GM21619 (cell line): ENCODE measurements around the gene SPDYC.

Source experiments
- ATAC-seq: cut with Tn5 transposase; IDR thresholded peaks from one replicate; pipeline ENCODE4 v1.9.1; 2021; ENCODE audit not compliant: unreplicated experiment

The SPDYC gene, protein sequence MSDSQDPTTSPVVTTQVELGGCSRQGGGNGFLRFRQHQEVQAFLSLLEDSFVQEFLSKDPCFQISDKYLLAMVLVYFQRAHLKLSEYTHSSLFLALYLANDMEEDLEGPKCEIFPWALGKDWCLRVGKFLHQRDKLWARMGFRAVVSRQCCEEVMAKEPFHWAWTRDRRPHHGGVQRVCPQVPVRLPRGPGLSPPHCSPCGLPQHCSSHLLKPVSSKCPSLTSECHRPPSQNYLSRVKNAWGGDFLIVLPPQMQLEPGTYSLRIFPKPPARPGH

DNA sequence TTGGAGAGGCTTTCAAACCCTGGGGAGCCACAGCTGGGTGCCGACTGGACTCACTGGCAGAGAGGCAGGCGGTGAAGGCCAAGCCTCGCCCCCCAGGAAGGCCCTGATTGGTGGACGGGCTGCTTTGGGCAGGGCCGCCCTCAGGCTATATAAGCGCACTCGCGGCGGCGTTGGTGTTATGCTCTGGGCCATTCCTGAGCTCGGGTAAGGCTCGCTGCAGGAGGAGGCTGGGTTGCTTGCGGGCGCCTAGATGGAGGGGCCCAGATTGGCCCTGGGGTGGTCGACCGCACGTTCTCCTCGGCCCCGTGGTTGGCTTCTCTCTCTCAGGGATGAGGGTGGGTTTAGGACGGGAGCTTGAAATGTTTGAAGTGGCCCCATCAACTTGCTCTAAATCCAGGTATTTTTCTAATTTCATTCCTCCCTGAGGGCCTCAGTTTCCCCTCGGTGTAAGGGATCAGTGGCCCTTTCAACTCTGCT, at the start of gene SPDYC:
Gene SPDYC (plus strand): TSS at position 176 of the 477 bp plus-strand sequence. CDS start 1,125 bp downstream, outside the sequence.
- no peak for ATAC-seq

DNA sequence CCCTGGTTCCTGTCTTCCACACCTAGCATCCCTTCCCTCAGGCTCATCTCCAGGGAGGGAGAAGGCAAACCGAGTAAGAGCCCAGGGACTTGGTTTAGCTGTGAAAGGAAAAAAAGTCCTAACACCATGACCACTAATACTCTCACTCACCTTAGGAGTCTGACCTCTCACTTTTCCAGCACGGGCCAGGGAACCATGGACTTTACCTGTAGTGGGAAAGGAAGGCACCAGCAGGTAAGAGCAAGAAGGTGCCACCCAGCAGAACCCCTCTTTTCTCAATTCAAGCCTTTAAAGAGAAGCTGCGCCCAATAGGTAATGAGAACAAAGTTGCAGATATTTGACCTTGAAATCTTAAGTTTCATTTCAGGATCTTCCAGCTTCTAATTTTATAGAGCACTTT, 49.2 kb upstream of the SPDYC start:
- ATAC-seq: no peak

DNA sequence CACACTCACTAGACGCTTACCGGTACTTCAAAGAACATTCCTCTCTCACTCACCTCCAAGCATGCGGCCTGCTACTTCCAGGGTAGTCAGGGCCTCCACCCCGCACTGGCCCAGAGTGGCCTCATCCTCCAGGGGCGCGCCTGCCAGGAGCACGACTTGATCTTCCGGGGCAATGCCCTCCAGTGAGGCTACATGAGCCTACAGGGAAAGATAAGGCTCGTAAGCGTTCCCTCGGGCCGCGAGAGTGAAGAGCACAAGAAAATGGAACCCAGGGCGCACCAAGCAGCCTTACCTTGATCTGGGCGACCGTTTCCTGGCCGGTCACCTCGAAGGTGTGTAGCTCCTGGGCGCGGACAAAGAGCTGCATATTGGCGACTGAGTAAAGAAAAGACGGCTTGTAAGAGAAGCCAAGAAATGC, 48.6 kb upstream of the SPDYC start:
- ATAC-seq: no peak

DNA sequence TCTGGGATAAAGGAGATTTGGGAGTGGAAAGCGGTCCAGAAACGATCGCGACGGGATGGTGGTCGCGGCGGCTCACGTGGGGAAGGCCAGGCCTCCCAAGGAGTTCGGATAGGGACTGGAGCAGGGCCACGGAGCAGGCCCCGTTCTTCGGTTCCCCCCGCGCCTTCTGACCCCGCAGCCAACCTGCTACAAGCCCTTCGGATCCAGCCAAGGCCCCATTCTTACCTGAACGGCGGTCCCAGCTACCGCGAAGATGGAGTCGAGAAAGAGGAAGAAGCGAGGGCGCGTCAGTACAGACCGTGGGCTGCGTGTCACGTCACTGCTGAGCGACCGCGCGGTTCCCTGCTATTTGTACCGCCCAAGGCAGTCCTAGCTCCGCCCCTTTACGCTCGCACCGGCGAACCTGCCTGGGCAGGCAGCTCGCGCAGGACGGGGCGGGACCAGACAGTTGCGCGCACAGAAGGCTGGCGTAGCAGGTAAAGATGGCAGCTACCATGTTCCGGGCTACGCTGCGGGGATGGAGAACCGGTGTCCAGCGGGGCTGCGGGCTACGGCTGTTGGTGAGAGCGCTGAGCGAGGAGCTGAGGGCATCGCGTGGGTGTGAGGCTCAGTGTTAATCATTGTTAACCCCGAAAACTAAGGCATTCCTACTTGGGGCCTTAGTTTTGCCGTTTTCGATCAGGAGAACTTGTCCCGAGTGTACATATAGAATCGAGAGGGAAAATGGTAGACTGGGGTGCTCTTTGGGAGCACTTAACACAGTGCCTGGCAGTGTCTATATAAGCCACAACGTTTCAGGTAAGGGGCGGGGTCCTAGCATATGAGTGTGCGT, 48.0 kb upstream of the SPDYC start, which contains the start of the genes FAU and MRPL49:
Gene FAU (minus strand): TSS at position 270 of the 832 bp plus-strand sequence. CDS start 321 bp downstream, outside the sequence.
Gene MRPL49 (plus strand): TSS at position 457 of the 832 bp plus-strand sequence. CDS start 26 bp downstream, at position 483.
- ATAC-seq: peak; percentile 62

DNA sequence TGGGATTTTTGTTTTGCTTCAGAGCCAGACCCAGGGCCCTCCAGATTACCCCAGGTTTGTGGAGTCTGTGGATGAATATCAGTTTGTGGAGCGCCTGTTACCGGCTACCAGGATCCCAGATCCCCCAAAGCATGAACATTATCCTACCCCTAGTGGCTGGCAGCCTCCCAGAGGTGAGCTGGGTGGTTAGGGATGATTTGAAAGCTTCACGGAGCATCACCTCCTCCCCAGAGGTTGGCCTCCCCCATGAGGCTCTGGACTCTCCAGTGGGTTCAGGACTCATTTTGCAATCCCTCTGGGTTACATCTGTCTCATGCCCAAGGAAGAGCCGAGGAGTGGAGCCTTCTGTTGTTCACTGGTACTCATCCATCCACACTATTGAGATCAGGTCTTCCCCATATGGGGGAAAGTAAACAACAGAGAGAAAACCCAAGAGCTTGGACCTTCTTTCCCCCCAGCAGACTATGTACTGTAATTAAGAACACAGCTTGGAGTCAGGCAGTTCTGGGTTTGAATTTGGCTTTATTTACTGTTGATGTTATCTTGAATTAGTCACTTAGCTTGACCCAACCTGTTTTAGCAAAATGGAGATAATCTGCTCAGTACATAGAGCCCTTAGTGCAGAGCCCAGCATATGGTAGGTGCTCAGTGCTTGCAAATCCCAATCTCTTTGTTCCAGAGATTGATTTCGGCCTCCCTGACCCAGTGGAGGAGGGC, 45.4 kb upstream of the SPDYC start:
- no peak for ATAC-seq

DNA sequence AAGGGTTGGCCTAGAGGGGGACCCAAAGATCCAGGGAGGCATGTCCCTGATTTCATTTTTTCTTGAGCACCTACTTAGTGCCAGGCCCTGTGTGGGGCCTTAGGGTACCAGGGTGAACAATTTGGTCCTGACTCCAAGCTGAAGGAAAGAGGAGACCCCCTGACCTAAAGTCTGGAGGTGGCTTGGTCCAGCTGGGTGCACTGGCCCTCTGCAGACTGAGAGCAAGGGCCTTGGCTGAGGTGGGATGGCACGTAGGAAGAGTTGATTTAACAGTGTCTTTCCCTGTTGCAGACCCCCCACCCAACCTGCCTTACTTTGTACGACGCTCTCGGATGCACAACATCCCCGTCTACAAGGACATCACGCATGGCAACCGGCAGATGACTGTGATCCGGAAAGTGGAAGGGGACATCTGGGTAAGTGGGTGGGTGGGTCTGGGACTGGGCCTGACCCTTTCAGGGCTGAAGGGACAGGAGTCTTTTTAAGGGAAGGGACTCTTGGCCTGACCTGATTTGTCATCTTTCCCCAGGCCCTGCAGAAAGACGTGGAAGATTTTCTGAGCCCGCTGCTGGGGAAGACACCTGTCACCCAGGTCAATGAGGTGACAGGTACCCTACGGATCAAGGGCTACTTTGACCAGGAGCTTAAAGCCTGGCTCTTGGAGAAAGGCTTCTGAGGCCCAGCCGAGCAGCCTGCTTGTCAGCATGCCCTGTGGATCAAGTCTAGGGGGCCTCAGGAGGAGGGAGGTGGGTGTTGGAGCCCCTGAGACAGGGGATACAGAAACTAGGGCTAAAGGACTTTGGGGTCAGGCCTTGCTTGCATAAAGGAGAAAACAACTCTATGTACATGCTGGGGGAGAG, 44.6 kb upstream of the SPDYC start:
- no peak for ATAC-seq

DNA sequence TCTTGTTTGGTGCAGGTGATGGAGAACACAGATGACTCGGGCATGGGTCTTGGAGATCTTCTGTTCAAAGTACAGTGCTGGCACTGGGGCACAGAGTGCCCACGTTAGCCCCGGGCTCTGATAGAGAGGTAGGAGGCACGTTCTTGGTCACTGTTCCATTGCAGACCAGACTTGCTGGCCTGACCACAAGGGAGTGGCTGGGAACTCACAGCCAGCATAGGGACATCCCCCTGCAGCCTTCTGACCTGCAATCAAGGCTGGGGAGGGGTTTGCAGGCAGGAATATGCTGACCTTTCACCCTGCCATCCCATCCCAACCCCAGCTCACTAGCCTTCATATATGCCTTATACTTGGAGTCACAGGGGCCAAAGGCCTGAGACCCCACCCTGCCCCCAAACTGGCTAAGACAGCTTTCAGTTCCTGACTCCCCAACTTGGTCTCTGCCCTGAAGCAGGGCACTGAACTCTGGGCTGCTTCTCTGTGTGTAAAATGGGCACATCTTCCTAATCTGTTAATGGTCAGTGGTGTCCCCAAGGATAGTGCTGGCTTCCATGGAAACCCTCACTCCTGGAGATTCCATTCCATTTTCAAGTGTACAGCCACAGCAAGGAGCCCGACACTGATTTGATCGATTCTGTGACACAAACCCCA, 43.3 kb upstream of the SPDYC start:
- ATAC-seq: no peak

DNA sequence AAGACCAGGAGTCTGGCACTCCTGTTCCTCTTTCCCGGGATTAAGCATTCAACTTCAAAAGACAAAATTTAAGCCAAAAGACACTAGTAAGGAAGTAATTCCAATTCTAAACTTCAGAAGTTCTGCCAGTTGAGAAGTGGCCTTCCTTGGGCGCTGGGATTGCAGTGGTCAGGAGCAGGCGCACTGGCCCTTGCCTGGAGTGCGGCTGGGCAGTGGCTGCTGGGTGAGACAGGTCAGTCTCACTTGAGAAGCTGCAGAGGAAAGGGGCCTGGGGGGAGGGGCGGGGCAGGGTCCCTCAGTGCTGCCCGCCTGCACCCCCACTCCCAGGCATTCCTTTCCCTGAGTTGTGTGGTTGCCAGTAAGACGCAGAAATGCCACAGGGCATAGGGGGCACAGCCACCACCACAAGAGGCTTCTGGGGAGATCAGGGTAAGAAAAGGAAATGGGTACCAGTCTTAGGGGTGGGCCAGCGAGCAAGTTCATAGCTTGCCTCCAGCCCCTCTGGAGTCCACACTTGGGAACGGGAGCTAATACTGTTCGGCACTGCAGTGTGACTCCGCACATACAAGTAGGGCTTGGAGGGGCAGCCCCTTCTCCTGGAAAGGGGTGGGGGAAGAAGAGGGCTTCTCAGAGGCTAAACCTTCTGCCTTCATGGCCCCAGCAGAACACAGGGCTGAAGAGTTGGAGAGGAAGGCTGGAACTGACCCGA, 42.4 kb upstream of the SPDYC start:
- no peak for ATAC-seq

DNA sequence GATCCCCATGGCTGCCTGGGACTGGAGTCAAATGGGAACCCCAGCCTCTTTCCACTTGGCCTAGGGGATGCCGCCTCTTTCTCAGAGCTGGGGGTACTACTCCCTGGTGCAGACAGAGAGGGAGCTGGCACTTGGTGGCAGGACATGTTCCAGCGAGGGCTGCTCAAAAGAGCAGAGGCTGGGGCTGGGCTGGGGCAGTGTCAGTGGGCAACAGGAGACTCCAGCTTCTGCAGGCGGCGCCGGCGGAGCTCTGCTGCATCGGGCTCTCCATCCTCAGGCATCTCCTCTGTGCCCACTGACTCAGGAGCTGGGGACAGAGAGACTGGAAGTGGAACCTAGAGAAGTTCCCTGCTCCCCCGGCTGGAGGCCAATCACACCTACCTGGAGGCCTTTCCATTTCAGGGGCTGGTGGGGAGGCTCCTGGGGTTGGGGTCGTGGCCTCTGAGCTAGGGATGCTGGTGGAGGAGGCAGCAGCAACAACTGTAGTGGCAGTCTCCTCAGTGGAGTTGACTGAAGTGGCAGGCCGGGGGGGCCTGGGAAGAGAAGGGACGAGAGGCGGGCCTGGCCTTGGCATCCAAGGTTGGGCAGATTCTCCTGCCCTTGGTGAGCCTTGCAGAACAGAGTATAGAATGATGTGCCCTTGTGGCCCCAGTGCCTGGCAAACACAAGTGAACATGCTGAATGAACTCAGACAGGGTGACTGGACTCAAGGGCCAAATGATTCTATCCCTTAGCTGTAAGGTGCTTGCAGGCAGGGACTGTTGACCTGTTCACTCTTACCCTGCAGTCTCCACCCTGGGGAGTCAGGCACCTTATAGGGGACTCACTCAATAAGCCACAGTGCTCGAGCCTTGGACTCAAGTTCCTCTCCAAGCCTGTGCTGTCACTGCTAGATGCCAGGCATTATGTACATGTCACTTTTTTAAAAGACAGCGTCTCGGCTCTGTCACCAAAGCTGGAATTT, 41.6 kb upstream of the SPDYC start:
- no peak for ATAC-seq

DNA sequence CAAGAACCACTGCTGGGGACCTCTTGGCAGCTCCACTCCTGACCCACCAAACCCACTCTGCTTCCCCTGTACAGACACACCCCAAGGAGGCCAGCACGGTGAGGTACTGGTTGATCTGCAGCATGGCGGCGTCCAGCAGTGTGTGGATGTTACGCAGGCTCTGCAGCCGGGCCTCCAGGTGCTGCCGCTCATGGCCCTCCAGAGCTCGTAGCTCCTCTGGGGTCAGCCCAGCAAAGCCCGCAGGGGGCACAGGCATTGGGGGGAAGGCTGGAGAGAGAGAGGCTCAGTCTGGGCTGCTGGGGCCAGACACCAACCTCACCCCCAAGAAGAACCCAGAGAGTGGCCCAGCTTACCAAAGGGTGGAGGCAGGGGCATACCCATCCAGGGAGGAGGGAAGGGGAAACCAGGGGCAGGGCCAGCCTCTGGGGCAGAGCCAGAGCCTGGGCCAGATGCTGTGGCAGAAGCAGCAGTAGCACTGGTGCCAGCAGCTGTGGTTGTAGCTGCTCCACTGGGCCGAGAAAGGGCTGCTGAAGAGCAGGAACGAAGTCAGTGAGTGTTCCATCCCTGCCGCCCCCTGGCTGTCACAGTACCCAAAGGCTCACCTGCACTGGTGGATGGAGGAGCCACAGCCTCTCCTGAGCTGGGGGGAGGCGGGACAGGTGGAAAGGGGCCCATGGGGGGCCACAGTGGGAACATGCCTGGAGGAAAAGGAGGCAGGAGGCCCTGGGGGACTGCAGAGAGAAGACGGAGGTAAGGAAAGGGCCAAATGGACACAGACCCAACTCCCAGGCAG, 40.2 kb upstream of the SPDYC start:
- ATAC-seq: no peak

DNA sequence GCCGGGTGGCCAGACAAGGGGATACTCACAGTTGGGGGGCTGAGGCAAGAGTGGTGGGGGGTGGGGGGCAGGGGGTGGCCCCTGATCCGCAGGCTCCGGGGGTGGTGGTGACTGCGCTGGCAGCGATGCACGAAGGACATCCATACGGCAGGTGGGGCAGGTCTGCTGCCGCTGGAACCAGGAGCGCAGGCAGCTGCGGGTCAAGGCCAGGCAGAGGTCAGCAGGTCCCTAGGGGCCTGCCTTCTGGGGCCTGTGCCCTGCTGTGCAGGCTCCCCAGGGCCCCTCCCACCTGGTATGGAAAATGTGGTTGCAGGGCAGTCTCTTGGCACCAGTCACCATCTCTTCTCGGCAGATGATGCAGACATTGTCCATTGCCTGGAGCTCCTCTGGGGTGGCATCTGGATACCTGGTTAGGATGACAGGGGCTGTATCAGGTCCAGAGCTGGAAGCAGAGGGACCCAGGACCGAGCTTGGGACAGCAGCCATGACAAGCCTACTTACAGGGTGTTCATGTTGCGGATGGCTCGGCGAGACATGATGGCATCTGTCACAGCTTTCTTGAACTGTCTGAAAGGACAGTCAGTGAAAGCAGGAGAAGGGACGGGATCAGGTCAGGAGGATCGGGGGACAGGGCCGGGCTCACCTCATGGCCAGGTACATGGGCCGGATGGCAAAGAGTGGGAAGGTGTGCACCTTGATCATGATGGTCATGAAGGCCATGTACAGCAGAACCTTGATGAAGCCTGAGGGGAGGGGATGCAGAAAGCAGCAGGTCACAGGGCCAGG, 39.2 kb upstream of the SPDYC start:
- ATAC-seq: no peak

DNA sequence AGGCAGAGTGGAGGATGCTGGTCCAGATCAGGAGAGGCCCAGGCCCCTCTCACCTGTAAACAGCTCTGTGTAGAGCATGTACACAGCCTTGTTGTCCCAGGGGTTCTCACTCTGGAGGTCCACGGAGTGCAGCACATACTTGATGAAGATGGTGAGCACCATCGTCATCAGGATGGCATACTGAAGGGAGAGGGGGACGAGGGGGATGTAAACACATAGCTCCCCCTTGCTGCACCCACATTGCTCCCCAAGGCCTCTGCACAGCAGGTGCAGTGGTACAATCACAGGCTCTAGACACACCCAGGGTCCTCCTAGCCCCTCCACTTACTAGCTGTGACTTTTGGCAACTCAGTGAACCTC, 38.6 kb upstream of the SPDYC start:
- no peak for ATAC-seq

DNA sequence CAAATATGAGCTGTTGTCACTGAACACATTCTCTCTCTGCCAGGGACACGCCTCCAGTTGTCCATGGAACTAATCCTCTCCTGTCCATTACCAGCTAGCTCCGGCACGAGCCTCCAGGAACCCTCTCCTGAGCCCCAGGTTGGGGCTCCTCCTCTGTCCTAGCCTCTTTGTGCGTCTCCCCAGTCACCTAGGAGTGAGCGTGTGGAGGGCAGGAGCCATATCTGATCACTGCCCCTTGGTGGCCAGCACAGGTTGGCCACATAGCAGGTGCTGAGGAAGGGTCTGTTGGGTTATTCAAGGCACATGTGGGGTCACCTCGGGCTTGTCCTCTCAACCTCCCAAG, 38.2 kb upstream of the SPDYC start:
- no peak for ATAC-seq

DNA sequence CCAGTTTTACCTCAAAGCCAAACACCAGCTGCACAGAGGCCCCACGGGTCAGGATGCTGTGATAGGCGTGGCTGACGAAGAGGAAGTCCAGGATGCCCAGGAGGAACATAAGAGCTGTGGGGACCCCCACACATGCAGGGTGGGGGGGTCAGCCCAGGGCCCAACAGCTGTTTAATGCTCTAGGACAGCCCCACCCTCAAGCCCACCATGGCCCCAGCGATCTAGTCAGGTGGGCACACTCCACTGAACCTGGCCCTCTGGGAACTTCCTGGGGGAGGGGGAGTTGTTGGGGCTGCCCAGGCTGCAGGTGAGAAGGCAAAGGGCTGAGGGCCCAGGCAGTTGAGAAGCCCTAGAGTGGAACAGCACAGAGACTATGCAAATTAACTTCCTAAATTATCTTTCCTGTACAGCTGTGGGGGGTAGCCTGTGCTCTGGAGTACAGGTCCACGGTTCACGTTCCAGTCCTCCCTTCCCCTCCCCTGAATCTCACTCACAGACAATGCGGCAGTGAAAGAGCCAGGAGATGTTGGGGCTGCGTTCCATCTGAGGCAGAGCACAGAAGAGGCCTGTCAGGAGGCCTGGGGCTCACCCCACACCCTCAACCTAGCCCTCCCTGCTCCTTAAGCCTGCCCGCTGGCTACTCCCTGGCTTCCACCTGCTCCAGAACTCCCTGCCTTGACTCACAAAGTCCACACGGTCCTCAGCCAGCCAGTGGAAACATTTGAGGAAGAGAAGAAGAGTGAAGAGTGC, 37.6 kb upstream of the SPDYC start:
- ATAC-seq: peak; percentile 31

DNA sequence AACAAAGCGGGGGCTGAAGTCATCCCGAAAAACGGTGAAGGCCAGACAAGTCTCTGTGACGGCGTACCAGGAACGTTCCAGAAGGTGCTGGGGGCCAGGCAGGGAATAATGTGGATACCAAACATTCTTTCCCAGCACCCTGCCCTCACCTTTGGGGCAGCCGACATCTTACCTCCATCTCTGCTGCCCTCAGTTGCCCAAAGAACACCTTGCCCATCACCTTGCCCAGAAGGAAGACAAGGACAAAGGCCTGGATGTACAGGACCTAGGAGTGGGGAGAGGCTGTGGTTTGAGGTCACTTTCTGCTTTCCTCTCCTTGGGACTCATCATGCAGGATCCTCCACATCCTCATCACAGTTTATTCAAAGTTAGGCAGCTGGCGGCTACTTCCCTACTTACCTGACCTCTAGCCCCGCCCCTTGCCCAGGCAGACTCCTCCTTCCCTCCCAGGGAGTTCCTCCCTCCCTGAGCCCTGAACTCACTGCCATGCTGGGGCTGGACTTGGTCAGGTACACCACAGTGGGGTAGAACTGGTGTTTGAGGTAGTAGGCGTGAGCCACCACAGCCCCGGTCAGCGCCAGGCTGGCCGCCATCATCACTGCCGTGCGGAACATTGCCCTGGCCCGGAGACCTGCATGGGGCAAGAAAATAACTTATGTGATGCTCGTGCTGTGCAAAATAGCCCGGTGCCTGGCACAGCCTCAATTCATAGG, 36.9 kb upstream of the SPDYC start:
- ATAC-seq: peak; percentile 25
